ENCODE measurements around the gene BCO1.

The BCO1 gene

GRCh38 chr16:81237282-81237681 is 1.2 kb upstream of the BCO1 start:
- no peak for DNase-seq

GRCh38 chr16:81237942-81238295 is 570 bp upstream of the BCO1 start:
- no peak for DNase-seq

GRCh38 chr16:81239367-81240121 is 1.1 kb downstream of the BCO1 start:
- no peak for DNase-seq

GRCh38 chr16:81241706-81242105 is 3.2 kb downstream of the BCO1 start:
- no peak for DNase-seq

DNA sequence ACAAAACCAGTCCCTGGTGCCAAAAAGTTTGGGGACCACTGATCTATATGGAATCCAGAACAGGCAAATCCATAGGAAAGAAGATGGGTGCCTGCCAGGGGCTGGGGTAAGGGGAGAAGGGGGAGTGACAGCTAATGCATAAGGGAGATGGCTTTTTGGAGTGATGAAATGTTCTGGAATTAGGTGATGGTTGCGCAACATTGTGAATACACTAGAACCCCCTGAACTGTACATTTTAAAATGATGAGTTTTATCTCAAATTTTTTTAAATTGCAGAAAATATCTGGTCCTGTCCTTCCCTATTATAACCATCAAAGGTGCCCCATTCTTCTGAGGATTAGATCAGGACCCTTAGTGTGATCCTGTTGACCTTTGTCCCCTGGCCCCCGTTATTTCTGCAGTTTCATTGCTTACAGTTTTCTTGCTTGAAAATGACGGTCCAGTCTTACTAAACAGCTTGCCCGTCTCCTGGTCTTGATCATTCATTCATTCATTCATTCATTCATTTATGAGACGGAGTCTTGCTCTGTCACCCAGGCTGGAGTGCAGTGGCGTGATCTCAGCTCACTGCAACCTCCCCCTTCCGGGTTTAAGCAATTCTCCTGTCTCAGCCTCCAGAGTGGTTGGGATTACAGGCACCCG is 4.6 kb downstream of the BCO1 start:
- DNase-seq: no peak

DNA sequence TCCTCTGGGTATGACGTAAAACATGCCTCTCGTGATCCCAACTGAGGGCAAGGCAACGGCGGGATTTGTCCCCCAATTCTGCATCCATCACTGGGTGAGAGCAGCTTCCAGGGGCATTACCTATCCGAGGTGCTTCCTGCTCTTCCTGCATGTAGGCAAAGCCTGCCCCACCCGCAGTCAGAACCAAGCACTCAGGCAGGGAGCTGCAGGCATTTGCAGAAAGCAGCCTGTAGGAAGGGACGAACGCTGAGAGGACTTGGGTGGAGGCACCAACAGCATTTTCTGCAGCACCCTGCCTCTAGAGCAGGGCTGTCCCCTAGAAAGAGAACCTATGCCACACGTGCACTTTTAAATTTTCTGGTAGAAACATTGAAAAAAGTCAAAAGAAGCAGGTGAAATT is 5.5 kb downstream of the BCO1 start:
- no peak for DNase-seq

DNA sequence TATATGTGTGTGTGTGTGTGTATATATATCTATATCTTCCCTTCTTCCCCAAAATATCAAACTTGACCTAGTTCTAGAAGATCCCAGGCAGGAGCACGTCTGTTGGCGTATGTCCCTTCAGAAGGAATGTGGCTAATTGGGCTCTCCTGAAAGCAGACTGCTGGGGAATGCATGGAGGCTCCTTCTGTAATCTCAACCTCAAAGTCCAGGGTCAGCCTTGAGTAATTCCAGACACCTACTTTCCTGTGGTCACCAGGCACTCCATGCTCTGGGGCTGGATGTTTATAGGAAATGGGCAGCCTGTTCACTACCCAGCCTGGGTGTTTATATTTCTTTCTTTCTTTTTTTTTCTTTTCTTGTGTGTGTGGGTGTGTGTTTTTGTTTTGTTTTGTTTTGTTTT is 13.4 kb downstream of the BCO1 start:
- no peak for DNase-seq

GRCh38 chr16:81253141-81253540 is 14.7 kb downstream of the BCO1 start:
- no peak for DNase-seq

GRCh38 chr16:81254922-81255526 is 16.5 kb downstream of the BCO1 start:
- DNase-seq: no peak

DNA sequence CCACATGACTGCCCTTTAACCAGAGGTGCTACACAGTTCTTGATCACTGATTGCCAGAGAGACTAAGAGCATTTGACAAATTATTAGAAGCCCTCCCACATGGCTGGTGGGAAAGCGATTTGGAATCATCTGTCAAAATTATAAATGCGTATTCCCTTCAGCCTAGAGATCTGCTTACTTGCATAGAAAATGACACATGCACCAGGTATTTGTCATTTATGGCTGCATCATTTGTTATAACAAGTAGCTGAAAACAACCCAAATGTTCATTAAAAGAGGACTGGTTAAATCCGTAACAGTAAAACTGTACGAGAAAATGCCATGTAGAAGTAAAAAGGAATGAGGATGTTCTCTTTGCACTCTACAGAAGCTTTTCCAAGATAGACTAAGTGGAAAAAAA is 21.4 kb downstream of the BCO1 start:
- no peak for DNase-seq

GRCh38 chr16:81261049-81261648 is 22.7 kb downstream of the BCO1 start:
- peak; percentile 12 for DNase-seq

DNA sequence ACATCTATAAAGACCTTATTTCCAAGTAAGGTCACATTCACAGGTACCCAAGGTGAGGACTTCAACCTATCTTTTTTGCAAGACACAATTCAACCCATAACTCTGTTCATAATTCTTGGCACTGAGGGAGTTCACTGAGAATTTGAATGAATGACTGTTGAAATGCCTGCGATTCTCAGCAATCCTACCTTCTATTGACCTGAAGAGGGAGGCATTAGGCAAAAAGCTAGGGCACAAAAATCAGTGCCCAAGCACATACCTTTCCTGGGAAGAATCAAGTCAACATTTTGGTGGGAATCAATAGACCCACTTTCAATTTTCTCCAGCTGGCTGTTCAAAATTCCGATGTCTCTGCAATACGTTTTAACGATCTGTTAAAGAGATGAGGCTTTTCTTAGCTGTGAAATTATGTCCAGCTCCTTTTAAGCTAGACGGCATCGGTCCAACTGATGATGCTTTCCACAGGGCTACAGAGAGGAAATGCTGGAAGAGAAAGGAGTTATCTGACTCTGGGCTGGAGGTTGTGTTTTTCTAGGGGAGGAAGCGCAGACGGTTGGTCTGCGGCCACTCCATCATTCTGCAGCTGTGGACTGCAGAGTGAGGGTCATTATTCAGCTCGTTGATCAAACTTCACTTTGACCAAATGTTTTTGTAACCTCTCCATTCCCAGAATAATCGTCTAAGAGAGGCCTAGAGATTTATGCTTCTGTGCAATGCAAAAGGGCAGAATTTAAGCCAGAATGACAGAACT is 25.2 kb downstream of the BCO1 start:
- DNase-seq: no peak

- no peak for DNase-seq
Observed at GRCh38 chr16:81264386-81264785, 25.9 kb downstream of the BCO1 start.

- no peak for DNase-seq
Observed at GRCh38 chr16:81265052-81265451, 26.6 kb downstream of the BCO1 start.

DNA sequence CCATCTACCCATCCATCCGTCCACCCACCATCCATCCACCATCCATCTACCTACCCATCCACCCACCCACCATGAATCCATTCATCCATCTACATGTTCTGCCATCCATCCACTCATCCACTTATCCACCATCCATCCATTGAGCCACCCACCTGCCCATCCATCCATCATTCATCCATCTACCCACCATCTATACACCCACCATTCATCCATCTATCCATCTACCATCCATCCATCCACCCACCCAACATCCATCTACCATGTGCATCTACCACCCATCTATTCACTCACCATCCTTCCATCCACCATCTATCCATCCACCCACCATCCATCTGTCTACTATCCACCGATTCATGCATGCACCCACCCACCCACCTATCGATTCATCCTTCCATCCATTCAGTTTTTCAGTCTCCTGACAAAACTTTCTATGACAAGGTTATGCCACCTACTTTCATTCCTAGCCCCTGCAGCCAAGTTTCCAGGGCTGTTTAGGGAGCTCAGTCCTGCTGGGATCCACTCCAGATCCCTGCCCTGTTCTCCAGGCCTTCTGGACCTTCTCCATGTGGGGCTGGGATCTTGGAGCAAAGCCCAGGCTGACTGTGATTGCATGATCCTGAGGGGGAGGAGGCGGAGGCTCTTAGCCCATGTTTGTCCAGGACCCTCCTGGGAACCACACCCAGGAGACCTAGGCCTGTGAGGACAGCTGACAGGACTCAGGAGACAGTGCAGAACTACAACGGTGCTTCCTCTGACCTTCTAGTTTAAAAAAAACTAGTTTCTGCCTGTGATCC is 27.4 kb downstream of the BCO1 start:
- DNase-seq: no peak

DNA sequence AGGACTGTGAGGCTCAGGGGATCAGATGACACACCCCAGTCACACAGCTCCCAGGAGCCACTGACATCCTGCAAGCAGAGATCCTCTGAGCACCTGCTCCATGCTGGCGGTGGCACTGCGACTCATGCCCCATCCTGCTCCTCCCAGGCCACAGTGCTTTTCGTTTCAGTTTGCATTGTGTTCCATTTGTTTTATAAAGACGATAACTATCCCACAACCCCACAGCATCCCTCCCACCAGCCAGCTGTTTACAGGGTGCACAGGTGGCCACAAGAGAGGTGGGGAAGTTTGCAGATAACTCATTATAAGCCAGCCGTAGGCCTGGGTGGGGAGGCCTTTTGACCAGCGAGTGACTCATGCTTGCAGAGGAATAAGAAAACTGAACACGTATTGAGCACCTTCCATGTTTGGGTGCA is 28.2 kb downstream of the BCO1 start:
- DNase-seq: peak; percentile 27

GRCh38 chr16:81268509-81268908 is 30.0 kb downstream of the BCO1 start:
- DNase-seq: no peak

- no peak for DNase-seq
Observed at GRCh38 chr16:81273223-81273950, 34.9 kb downstream of the BCO1 start.

DNA sequence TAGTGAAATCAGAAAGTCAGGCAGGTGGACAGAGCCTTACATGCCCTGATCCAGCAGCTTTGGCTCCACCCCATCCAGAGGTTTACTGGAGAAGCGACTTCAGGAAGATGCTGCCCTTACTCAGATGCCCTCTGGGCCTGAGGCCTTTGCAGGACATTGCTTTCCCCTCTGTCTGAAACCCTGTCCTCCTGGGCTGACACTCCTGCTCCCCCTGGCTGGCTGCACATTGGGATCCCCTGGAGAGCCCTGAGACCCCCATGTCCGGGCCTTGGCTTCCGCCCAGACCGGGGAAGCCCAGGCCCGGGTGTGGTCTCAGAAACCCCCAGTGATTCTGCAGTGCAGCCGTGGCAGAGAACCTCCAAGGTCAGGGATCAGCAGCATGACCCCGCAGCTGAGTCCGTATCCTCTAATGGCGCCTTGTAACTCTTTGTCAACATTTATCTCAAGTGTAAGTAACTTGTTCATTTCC is 36.6 kb downstream of the BCO1 start:
- no peak for DNase-seq

DNA sequence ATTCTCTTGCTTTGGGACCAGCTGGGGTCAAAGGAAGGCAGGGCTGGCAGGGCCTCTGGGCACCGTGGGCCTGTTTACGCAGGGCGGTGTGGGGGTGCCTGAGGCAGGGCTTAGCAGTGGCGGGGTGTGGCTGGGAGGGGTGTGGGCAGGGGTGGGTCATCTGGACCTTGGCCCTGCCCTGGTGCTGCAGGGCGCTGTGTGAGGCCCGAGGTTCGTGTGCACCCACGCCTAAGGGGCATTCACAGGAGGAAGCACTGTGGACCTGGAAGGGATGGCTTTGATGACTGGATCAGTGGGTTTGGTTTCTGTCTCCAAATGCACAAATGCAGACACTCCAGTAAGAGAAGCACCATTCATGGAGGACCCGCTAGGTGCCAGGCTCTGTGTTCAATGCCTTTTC is 37.3 kb downstream of the BCO1 start:
- no peak for DNase-seq

- DNase-seq: no peak
Observed at GRCh38 chr16:81276323-81276722, 37.8 kb downstream of the BCO1 start.

All from stimulated activated CD4-positive, alpha-beta T cell treated with anti-CD3 and anti-CD28 coated beads, Interleukin-1b, Interleukin-23, amount 100 ng/mL, for 48 hours (primary cell).